ENCODE data around the gene TBX19.

DNA sequence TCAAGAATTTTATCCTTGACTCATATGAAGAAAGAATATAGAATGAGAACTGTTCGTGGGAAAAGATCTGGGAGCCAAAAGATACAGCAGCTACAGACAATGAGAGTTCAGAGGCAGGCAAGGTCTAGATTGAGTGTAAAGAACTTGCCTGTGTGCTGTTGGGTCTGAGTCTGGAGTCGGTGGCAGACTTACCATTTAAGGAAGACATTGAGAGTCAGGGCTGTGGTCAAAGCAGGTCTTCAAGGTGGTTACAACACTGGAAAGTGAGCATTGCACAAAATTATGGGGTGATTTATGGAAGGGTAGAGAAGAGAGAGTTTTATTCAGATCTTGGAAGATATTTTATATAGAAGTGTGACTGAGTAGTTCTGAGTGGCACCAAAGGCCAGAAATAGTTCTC lies 80.6 kb downstream of the TBX19 start:
- TF ChIP-seq, protein P1, sequence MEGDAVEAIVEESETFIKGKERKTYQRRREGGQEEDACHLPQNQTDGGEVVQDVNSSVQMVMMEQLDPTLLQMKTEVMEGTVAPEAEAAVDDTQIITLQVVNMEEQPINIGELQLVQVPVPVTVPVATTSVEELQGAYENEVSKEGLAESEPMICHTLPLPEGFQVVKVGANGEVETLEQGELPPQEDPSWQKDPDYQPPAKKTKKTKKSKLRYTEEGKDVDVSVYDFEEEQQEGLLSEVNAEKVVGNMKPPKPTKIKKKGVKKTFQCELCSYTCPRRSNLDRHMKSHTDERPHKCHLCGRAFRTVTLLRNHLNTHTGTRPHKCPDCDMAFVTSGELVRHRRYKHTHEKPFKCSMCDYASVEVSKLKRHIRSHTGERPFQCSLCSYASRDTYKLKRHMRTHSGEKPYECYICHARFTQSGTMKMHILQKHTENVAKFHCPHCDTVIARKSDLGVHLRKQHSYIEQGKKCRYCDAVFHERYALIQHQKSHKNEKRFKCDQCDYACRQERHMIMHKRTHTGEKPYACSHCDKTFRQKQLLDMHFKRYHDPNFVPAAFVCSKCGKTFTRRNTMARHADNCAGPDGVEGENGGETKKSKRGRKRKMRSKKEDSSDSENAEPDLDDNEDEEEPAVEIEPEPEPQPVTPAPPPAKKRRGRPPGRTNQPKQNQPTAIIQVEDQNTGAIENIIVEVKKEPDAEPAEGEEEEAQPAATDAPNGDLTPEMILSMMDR (IDR thresholded peaks at IDR 0.05), result no peak
- TF ChIP-seq POLR2A (IDR thresholded peaks at IDR 0.05), result no peak
